ENCODE data around the gene ELOVL5.

- TF ChIP-seq CTCF (IDR thresholded peaks at IDR 0.05) = no peak
- no peak for TF ChIP-seq POLR2A (IDR thresholded peaks at IDR 0.05)
Observed at GRCh38 chr6:53312355-53312754, 36.4 kb downstream of the ELOVL5 start.

Measured in testis (tissue), 2 donors.